Measurements from ENCODE around the gene RAB1A. TPM values are rescaled to one million over a fixed set of nuclear protein-coding genes. Genes with fewer than 3 reads are reported as not detected.

RAB1A gene
- total RNA-seq, 4 donors from 2014 or later: 87.1 to 114 (median 98.8) TPM

- Histone ChIP-seq H3K9me3 (no peaks in the 10 kb centered on the region), H3K27ac (no peak overlapping the region), H3K4me1 (no peaks in the 10 kb centered on the region), H3K27me3 (no peaks in the 10 kb centered on the region), H3K4me3 (replicated peaks in 1 of 3) (no peak overlapping the region), H3K36me3 (no peaks in the 10 kb centered on the region)
- intact Hi-C loops (cut with DNase I): no loop called here
- TF ChIP-seq POLR2A (IDR thresholded peaks at IDR 0.05): no peak
- no peak for TF ChIP-seq CTCF (IDR thresholded peaks at IDR 0.05)
- 84 to 86% methylated on average over 1 of the region's 2 CpGs for WGBS, 2 donors
- no peak for DNase-seq
Measured at GRCh38 chr2:65144571-65144970, 14.7 kb upstream of the RAB1A start.

- H3K4me3 ChIP-seq (replicated peaks in 1 of 3): no peak overlapping the region
- H3K27me3 ChIP-seq: no peaks in the 10 kb centered on the region
- no peak for DNase-seq
- no peaks in the 10 kb centered on the region for H3K9me3 ChIP-seq
- no peaks in the 10 kb centered on the region for H3K36me3 ChIP-seq
- H3K4me1 ChIP-seq: no peaks in the 10 kb centered on the region
- no peak overlapping the region for H3K27ac ChIP-seq
- intact Hi-C loops (cut with DNase I): no loop called here
- TF ChIP-seq POLR2A (IDR thresholded peaks at IDR 0.05) (no peak), CTCF (IDR thresholded peaks at IDR 0.05) (no peak)
Measured at GRCh38 chr2:65142515-65142914, 12.6 kb upstream of the RAB1A start.

- TF ChIP-seq CTCF (IDR thresholded peaks at IDR 0.05) (no peak), POLR2A (IDR thresholded peaks at IDR 0.05) (no peak)
- Histone ChIP-seq H3K9me3 (no peaks in the 10 kb centered on the region), H3K4me3 (replicated peaks in 1 of 3) (no peak overlapping the region), H3K4me1 (peaks cover 0 to 6% of the 10 kb centered on the region in 2 donors), H3K27me3 (no peaks in the 10 kb centered on the region), H3K27ac (no peak overlapping the region), H3K36me3 (no peaks in the 10 kb centered on the region)
- DNase-seq: no peak
- intact Hi-C loops (cut with DNase I): loop anchor here (5.0 kb wide), 1 partner anchor 75 kb away; no protein-coding TSS in a partner anchor
- WGBS, 2 donors: 97% methylated on average over 2 of the region's 2 CpGs
Measured at GRCh38 chr2:65137197-65137775, 7.4 kb upstream of the RAB1A start.

- TF ChIP-seq CTCF (IDR thresholded peaks at IDR 0.05) (no peak), POLR2A (IDR thresholded peaks at IDR 0.05) (no peak)
- Histone ChIP-seq H3K27me3 (no peaks in the 10 kb centered on the region), H3K4me3 (replicated peaks in 1 of 3) (no peak overlapping the region), H3K36me3 (no peaks in the 10 kb centered on the region), H3K4me1 (peaks cover 0 to 11% of the 10 kb centered on the region in 2 donors), H3K9me3 (no peaks in the 10 kb centered on the region), H3K27ac (no peak overlapping the region)
- no peak for DNase-seq
- 89 to 91% methylated on average over 1 of the region's 1 CpG for WGBS, 2 donors
- intact Hi-C loops (cut with DNase I): loop anchor here (5.0 kb wide), 1 partner anchor 74 kb away; no protein-coding TSS in a partner anchor
Measured at GRCh38 chr2:65136253-65136652, 6.3 kb upstream of the RAB1A start.

GRCh38 chr2:65134158-65134557, 4.3 kb upstream of the RAB1A start:
- H3K4me3 ChIP-seq (replicated peaks in 1 of 3): no peak overlapping the region
- 93 to 94% methylated on average over 7 of the region's 7 CpGs for WGBS, 2 donors
- intact Hi-C loops (cut with DNase I): no loop called here
- TF ChIP-seq CTCF (IDR thresholded peaks at IDR 0.05) (no peak), POLR2A (IDR thresholded peaks at IDR 0.05) (no peak)
- H3K4me1 ChIP-seq: peaks cover 0 to 11% of the 10 kb centered on the region in 2 donors
- no peak for DNase-seq
- no peaks in the 10 kb centered on the region for H3K9me3 ChIP-seq
- no peaks in the 10 kb centered on the region for H3K36me3 ChIP-seq
- H3K27ac ChIP-seq: no peak overlapping the region
- no peaks in the 10 kb centered on the region for H3K27me3 ChIP-seq

Measured in thyroid gland (tissue), 4 donors.